ENCODE results near the gene MAMDC2.

The MAMDC2 gene

GRCh38 chr9:70066874-70067273 is 23.2 kb downstream of the MAMDC2 start:
- DNase-seq = no peak

DNA sequence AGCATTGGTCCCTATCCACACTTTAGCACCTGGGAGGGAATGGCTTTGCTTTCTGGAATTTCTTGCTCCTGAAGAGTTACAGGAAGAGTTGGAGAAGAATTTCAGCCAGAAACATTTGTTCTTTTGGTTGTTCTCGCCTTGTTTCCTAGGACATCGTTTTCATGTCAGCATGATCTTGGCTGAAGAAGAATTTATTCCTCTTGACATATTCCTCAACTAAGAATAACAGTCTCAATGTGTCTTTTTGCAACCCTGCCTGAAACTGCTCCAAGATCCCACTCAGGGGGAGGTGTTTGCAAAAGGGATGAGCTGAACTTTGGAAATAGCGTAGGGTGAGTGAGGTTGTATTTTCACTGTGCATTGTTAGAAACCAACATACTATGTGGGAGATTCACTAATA is 26.1 kb downstream of the MAMDC2 start:
- no peak for DNase-seq

GRCh38 chr9:70073193-70073592 is 29.5 kb downstream of the MAMDC2 start:
- no peak for DNase-seq

- DNase-seq = no peak
Measured at GRCh38 chr9:70073756-70074155, 30.1 kb downstream of the MAMDC2 start.

- no peak for DNase-seq
Measured at GRCh38 chr9:70076678-70077077, 33.0 kb downstream of the MAMDC2 start.

GRCh38 chr9:70079417-70080037 is 35.9 kb downstream of the MAMDC2 start:
- no peak for DNase-seq

DNA sequence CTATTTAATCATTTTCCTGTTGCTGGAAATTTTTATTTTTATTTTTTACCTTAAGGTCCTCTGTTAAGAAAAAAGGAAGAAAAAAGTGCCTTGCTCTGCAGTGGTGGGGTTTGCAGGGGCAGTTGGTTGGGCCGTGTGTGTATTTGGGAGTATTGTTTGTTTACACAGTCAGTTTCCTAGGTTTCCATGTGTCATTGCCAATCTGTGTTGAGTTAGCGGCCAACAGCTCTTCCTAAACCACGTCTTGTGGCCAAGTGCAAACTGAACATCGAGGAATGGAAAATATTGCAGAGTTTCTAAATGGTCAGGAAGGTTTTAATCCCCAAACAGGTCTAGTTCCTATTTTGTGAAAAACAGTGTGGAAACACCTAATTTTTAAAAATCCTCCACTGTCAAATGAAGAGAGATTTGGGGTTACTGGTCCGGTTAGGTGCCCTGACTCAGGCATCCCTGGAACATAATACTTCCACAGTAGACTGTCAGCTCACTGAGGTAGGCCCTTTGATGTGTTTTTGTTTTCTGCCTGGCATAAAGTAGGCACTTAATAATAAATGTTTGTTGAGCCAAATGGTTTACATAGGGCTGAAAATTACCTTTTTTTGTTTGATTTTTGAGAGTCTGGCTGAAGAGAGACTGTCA is 37.0 kb downstream of the MAMDC2 start:
- DNase-seq = no peak

GRCh38 chr9:70081120-70081495 is 37.5 kb downstream of the MAMDC2 start:
- DNase-seq = no peak

- DNase-seq = no peak
Measured at GRCh38 chr9:70083429-70083828, 39.8 kb downstream of the MAMDC2 start.

DNA sequence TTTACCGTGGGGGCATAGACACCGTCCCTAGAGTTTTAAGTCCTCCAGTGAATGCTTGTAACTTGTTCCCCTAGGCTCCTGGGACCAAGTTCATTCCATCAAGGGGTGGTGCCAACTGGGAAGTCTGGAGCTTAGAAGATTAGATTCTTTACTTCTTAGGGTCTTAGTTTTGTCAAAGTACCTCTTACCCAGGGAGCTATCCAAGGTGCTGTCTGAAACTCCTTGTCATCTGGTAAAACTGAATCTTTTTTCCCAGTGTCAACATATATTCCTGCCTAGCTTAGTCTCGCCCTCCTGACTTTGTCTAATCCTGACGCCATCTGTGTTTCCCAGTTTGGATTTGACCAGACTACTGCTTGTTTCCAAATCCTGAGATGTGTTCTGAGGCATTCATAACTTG is 41.6 kb downstream of the MAMDC2 start:
- DNase-seq = no peak

- no peak for DNase-seq
Measured at GRCh38 chr9:70091103-70091502, 47.5 kb downstream of the MAMDC2 start.

- DNase-seq = no peak
Measured at GRCh38 chr9:70091572-70091971, 47.9 kb downstream of the MAMDC2 start.

- no peak for DNase-seq
Measured at GRCh38 chr9:70092190-70092589, 48.5 kb downstream of the MAMDC2 start.

DNA sequence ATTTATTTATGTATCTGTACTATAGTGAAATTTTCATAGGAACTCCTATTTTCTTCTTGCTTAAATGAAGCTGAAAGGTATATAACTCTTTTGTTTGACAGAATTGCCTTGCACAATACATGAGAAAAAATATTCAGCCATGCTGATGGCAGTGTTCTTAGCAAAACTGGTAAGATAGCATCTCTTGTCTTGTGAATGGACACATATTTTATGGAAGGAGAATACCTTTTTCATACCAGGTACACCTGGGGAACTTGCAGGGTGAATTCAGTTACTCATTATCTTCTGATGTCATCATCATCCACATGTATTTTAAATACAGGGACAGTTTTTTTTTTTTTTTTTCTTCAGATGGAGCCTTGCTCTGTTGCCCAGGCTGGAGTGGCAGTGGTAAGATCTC is 49.4 kb downstream of the MAMDC2 start:
- DNase-seq = no peak

DNA sequence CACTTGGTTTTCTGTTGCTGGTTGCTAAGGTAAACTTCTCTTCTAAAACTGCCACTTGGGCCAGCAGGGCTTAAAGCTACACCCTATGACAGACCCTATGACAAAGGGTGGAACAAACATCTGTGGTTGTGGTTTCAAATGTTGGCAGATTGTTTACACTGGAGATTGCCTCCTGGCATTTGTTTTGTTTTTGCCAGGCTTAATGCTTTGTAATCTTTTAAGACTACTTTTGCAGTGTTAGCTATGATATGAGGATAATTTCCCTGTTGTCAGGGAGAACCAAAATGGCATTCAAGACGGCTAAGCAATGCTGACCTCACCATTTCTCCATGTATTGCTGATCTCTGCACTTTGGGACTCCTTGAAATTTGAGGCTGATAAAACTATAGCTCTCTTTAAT is 50.3 kb downstream of the MAMDC2 start:
- DNase-seq = no peak

DNA sequence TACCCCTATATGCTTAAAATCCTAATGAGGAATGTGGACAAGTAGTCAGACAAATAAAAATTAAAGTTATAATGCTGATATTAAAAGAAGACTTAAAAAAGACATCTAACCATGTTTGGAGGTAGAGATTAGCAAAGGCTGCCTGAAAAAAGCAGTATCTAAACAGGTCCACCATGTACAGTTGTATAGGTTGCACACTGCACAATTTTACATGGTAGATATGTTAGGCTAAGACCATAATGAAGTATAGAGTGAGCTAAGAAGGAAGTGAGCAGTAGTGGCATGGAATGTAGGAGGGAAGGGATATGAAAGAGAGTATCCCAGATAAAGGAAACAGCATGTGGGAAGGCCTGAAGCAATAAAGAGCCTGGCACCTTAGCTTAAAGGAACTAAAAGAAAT is 51.1 kb downstream of the MAMDC2 start:
- DNase-seq = no peak

GRCh38 chr9:70097187-70097586 is 53.5 kb downstream of the MAMDC2 start:
- no peak for DNase-seq

DNA sequence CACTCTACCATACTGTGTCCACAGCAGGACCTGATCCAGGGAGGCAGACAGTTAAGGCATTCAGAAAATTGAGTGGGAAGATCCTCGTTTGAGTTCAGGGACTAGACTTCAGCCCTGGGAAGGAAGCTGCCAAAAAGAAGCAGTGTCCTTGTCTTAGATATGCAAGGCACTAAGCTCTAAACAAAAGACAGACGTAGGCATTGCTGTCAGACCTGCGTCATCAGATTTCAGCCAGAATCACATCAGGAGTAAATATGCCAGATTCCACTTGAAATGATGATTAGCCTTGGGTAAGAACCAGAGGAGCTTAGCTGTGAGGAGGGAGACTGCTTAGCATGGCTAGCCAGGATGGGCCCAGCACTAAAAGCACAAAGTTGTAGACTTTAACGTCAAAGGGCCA is 56.7 kb downstream of the MAMDC2 start:
- DNase-seq = no peak

DNA sequence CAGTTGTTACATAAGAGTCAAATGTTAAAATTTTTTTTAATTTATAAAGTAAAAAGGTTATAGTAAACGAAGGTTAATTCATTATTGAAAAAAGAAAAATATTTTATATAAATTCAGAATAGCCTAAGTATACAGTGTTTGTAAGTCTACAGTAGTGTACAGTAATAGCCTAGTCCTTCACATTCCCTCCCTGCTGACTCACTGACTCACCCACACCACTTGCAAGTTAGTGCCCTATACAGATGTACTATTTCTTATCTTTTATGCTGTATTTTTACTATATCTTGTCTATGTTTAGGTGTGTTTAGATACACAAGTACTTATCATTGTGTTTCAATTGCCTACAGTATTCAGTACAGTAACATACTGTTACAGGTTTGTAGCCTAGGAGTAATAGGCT is 57.6 kb downstream of the MAMDC2 start:
- no peak for DNase-seq

DNA sequence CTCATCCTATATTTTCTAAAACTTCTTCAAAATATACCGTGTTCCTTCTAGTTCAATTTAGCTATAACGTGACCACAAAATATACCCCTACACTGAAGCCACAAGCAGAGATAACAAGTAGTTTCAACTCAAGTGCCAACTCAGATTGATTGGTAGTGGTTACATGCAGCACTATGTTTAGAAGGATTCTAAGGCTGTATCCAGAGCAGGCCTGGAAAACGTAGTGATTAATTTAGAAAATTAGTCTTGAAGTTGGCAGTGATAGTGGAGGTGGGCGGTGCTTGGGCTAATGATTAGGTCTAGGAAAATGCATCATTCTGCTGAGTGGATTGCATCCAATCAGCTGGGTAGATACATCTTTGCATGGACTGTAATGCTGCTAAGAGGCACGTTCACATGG is 61.5 kb downstream of the MAMDC2 start:
- DNase-seq = no peak

GRCh38 chr9:70106571-70106970 is 62.9 kb downstream of the MAMDC2 start:
- DNase-seq = no peak

DNA sequence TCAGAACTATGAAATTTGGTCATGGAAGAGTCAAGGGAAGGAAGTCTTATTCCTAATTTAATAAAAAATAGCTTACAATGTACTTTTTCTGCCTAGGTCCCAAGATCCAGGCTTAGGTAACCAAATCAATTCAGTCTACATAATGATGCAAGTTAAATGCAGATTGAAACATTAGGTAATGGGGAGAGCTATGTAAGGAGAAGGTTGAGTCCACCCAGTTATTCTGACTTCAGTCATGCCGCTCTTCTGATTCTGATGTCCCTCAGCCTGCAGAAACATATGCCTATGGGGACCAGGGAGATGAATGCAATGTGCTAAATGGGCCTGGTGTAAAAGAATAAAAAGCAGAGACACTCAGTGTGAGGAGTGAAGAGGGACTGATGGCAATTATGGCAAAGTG is 63.9 kb downstream of the MAMDC2 start:
- DNase-seq = no peak

GRCh38 chr9:70108181-70108580 is 64.5 kb downstream of the MAMDC2 start:
- no peak for DNase-seq

DNA sequence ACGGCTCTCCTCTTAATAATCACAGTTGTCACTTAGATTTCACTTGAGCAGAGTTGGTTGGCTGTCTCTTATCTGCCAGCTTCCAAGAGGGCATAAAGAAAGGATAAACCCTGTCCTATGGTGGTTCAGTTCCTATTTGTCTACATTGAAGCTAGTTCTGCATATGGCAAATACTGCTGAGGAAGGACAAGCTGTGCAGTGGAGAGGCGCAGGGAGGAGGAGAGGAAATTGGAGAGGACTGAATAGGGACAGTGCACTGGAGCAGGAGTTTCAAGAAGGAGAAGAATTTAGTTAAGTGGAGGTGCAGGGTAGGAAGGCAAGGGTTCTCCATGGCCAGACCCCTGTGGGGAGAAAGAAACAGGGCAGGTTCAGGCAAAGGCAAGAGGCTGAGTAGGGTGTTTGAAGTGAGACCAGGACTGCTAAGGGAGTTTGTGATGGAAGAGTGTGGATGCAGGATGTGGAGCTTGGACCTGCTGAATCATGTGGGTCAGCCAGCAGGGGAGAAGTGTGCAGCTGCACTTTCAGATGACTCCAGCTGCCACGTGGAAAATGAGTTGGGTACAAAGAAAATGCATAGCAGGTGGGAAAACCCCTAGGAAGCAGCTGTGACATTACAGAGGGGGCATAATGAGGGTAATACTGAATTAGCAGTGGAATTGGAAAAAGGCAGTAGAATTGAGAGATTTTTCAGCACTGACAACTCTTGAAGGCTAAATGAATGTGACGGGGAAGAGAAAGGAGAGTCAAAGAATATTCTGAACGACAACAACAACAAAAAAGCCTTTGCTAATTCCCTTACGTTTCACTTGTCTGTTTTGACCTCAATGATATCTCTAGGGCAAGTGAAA is 66.8 kb downstream of the MAMDC2 start:
- DNase-seq = no peak

Measured in activated CD4-positive, alpha-beta T cell treated with anti-CD3 and anti-CD28 coated beads, Interleukin-2, amount 50 U/mL, for 16 hours (primary cell).